Measurements from ENCODE around the gene SLC7A5.

DNA sequence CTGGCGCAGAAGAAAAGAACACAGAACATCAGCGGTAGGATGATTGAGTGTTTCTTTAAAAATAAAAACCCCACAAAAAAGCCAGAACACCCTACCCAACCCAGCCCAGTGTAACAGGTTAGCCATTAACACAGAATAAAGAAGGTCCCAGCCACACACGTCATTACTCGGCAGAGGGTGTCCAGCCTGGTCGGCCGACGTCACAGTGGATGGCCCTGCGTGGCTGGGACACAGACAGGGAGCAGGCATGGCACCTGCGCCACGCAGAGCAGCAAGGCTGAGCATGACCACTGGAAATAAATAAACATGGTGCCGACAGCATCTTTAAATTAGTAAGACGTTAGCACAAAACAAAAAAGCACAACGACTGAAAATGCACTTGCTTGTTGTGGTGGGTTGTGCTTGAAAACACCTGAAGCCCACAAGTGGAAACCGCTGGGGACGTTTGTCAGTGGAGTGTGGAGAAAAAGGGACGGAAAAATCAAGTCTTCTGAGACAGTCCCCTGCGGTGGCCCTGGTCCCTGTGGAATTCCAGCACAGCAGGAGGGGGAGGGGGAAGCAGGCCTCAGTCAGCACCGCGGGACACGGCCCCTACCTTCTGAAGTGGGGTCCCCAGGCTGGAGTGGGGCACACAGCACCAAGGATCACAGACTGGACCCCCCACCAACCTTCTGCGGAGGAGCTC lies 39.2 kb downstream of the SLC7A5 start:
- TF ChIP-seq, protein P1, sequence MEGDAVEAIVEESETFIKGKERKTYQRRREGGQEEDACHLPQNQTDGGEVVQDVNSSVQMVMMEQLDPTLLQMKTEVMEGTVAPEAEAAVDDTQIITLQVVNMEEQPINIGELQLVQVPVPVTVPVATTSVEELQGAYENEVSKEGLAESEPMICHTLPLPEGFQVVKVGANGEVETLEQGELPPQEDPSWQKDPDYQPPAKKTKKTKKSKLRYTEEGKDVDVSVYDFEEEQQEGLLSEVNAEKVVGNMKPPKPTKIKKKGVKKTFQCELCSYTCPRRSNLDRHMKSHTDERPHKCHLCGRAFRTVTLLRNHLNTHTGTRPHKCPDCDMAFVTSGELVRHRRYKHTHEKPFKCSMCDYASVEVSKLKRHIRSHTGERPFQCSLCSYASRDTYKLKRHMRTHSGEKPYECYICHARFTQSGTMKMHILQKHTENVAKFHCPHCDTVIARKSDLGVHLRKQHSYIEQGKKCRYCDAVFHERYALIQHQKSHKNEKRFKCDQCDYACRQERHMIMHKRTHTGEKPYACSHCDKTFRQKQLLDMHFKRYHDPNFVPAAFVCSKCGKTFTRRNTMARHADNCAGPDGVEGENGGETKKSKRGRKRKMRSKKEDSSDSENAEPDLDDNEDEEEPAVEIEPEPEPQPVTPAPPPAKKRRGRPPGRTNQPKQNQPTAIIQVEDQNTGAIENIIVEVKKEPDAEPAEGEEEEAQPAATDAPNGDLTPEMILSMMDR (IDR thresholded peaks at IDR 0.05) = no peak
- TF ChIP-seq EP300 (IDR thresholded peaks at IDR 0.05) (no peak), POLR2A (IDR thresholded peaks at IDR 0.05) (no peak), POLR2AphosphoS5 (IDR thresholded peaks at IDR 0.05) (no peak)
